Endothelial cell (in vitro differentiated cells): ENCODE data around the gene PTPRD. TPM values are rescaled to one million over a fixed set of nuclear protein-coding genes. Genes with fewer than 3 reads are reported as not detected.

Experiments used
- DNase-seq: peaks from one replicate; pipeline ENCODE4 v3.0.0; 2021; ENCODE audit warnings: low spot score
- H3K27ac Mint-ChIP-seq: one replicate; pipeline ENCODE4 v1.8.0; 2021; ENCODE audit warnings: mixed read lengths, inconsistent platforms; ENCODE audit not compliant: unreplicated experiment
- H3K27me3 Mint-ChIP-seq: one replicate; pipeline ENCODE4 v1.8.0; 2021; ENCODE audit warnings: mild to moderate bottlenecking, moderate library complexity, mixed read lengths, inconsistent platforms; ENCODE audit not compliant: unreplicated experiment
- H3K36me3 Mint-ChIP-seq: one replicate; pipeline ENCODE4 v1.8.0; 2021; ENCODE audit warnings: mild to moderate bottlenecking, low read depth, mixed read lengths, inconsistent platforms; ENCODE audit not compliant: unreplicated experiment
- H3K4me1 Mint-ChIP-seq: one replicate; pipeline ENCODE4 v1.8.0; 2021; ENCODE audit warnings: mild to moderate bottlenecking, mixed read lengths, inconsistent platforms; ENCODE audit not compliant: unreplicated experiment
- H3K4me3 Mint-ChIP-seq: one replicate; pipeline ENCODE4 v1.8.0; 2021; ENCODE audit warnings: mild to moderate bottlenecking, mixed read lengths, inconsistent platforms; ENCODE audit not compliant: unreplicated experiment
- H3K9me3 Mint-ChIP-seq: one replicate; pipeline ENCODE4 v1.8.0; 2021; ENCODE audit warnings: mixed read lengths, inconsistent platforms; ENCODE audit not compliant: unreplicated experiment
- total RNA-seq: library from RNA; stranded (reverse); fragmentation: NEBNext Ultra II Directional; extraction: Animal tissue kit (Norgen Biotek cat#: 25700); gene quantifications from one replicate; pipeline ENCODE4 v1.2.1, GENCODE V29; 2021; ENCODE audit not compliant: unreplicated experiment
- TF ChIP-seq, protein P1 (sequence below): fragments of 200-600 bp; sonication (generic); IDR thresholded peaks from one replicate; pipeline ENCODE4 v1.5.0; 2021; ENCODE audit warnings: antibody characterized with exemption; ENCODE audit not compliant: unreplicated experiment

PTPRD gene
- total RNA-seq, 1 donor from 2014 or later = 47.8 TPM

DNA sequence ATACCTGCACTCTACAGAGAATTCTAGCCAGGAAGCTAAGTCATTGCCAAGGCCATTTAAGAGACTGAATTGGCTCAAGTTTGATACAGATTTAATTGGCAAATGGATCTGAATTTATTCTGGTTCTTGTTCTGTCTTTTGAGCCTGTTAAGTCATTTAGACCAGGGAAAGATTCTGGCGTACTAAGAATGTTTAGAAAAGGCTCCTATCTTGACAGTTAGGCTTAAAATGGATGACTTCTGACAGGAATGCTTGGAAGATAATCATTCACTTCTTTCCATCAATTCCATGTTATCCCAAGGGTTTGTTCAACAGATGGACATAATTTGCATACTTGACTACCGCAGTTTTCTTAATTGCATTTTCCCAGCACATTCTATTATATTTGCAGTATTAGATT lies 376.6 kb downstream of the PTPRD start:
- Mint-ChIP-seq H3K4me3 (no peak overlapping the region), H3K27ac (no peak overlapping the region), H3K4me1 (peaks cover 3% of the 10 kb centered on the region), H3K27me3 (no peaks in the 10 kb centered on the region), H3K9me3 (no peaks in the 10 kb centered on the region), H3K36me3 (no peaks in the 10 kb centered on the region)
- DNase-seq = no peak
- TF ChIP-seq, protein P1, sequence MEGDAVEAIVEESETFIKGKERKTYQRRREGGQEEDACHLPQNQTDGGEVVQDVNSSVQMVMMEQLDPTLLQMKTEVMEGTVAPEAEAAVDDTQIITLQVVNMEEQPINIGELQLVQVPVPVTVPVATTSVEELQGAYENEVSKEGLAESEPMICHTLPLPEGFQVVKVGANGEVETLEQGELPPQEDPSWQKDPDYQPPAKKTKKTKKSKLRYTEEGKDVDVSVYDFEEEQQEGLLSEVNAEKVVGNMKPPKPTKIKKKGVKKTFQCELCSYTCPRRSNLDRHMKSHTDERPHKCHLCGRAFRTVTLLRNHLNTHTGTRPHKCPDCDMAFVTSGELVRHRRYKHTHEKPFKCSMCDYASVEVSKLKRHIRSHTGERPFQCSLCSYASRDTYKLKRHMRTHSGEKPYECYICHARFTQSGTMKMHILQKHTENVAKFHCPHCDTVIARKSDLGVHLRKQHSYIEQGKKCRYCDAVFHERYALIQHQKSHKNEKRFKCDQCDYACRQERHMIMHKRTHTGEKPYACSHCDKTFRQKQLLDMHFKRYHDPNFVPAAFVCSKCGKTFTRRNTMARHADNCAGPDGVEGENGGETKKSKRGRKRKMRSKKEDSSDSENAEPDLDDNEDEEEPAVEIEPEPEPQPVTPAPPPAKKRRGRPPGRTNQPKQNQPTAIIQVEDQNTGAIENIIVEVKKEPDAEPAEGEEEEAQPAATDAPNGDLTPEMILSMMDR = no peak

GRCh38 chr9:10235376-10235775 lies 377.4 kb downstream of the PTPRD start:
- Mint-ChIP-seq H3K27me3 (no peaks in the 10 kb centered on the region), H3K9me3 (no peaks in the 10 kb centered on the region), H3K27ac (no peak overlapping the region), H3K4me3 (no peak overlapping the region), H3K4me1 (peaks cover 3% of the 10 kb centered on the region), H3K36me3 (no peaks in the 10 kb centered on the region)
- no peak for DNase-seq
- TF ChIP-seq, protein P1 = no peak

DNA sequence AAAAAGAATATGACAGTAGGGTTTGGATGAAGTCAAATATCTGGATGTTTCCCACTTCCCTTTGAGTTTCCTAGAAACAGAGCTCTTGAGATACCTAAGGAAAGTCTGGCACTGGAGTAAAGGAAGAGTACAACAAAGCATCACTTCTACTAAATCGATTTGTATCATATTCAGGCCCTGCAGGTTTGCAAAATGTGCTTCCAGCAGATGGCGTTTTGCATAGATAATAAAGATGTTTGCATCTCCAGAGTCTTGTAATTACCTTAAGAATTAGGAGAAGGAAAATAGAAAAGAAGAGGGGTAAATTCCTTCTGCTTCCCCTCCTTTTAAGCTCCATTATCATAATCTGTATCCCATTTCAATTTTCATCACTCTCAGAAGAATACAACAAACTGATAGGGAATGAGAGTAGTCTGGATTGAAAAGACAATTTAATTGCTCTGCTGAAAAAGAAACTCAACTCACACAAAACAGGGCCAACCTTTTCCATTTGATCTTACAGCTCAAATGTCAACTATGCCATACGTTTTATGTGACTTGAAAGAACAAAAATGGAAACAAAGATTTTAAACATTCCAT lies 380.4 kb downstream of the PTPRD start:
- Mint-ChIP-seq H3K27me3 (peaks cover 2% of the 10 kb centered on the region), H3K9me3 (no peaks in the 10 kb centered on the region), H3K4me3 (no peak overlapping the region), H3K36me3 (no peaks in the 10 kb centered on the region), H3K4me1 (no peaks in the 10 kb centered on the region), H3K27ac (no peak overlapping the region)
- TF ChIP-seq, protein P1 = no peak
- DNase-seq = no peak

GRCh38 chr9:10230512-10230911 lies 382.3 kb downstream of the PTPRD start:
- Mint-ChIP-seq H3K36me3 (no peaks in the 10 kb centered on the region), H3K4me3 (no peak overlapping the region), H3K27me3 (peaks cover 2% of the 10 kb centered on the region), H3K4me1 (no peaks in the 10 kb centered on the region), H3K9me3 (no peaks in the 10 kb centered on the region), H3K27ac (no peak overlapping the region)
- TF ChIP-seq, protein P1 = no peak
- no peak for DNase-seq

- Mint-ChIP-seq H3K4me1 (no peaks in the 10 kb centered on the region), H3K36me3 (no peaks in the 10 kb centered on the region), H3K9me3 (no peaks in the 10 kb centered on the region), H3K27ac (no peak overlapping the region), H3K27me3 (peaks cover 2% of the 10 kb centered on the region), H3K4me3 (no peak overlapping the region)
- DNase-seq = no peak
- TF ChIP-seq, protein P1 = no peak
Measured at GRCh38 chr9:10228082-10228481, 384.7 kb downstream of the PTPRD start.
